HG02938 (cell line): Measurements from ENCODE around the gene ALKBH4.
"Not testable (repeated sequence)": the region's sequence is repeated elsewhere in the genome, so short reads cannot be mapped to it uniquely, and the experiment has no call there.

Experiments
- ATAC-seq: cut with Tn5 transposase; IDR thresholded peaks from one replicate; pipeline ENCODE4 v1.9.1; 2021; ENCODE audit warnings: mild to moderate bottlenecking, moderate library complexity; ENCODE audit not compliant: unreplicated experiment

Gene ALKBH4

GRCh38 chr7:102429141-102429899 lies 35.3 kb downstream of the ALKBH4 start:
- ATAC-seq = no peak

GRCh38 chr7:102427019-102427405 lies 37.7 kb downstream of the ALKBH4 start:
- no peak for ATAC-seq

GRCh38 chr7:102426268-102427018 lies 38.2 kb downstream of the ALKBH4 start:
- peak; percentile 52 for ATAC-seq

- peak; percentile 59 for ATAC-seq
Observed at GRCh38 chr7:102425639-102426267, 38.9 kb downstream of the ALKBH4 start.

- ATAC-seq = no peak
Observed at GRCh38 chr7:102424787-102425218, 39.9 kb downstream of the ALKBH4 start.

- ATAC-seq = no peak
Observed at GRCh38 chr7:102424129-102424551, 40.5 kb downstream of the ALKBH4 start.

- no peak for ATAC-seq
Observed at GRCh38 chr7:102421706-102422240, 42.9 kb downstream of the ALKBH4 start.

GRCh38 chr7:102418592-102418991 lies 46.1 kb downstream of the ALKBH4 start:
- ATAC-seq = no peak

GRCh38 chr7:102417105-102417504 lies 47.6 kb downstream of the ALKBH4 start:
- ATAC-seq = no peak

- ATAC-seq = no peak
Observed at GRCh38 chr7:102416406-102416805, 48.3 kb downstream of the ALKBH4 start.

- no peak for ATAC-seq
Observed at GRCh38 chr7:102415685-102416225, 48.9 kb downstream of the ALKBH4 start.

GRCh38 chr7:102413611-102414010 lies 51.1 kb downstream of the ALKBH4 start:
- ATAC-seq = no peak

GRCh38 chr7:102413091-102413490 lies 51.6 kb downstream of the ALKBH4 start:
- ATAC-seq = no peak

- no peak for ATAC-seq
Observed at GRCh38 chr7:102412548-102412947, 52.1 kb downstream of the ALKBH4 start.

GRCh38 chr7:102410918-102411317 lies 53.7 kb downstream of the ALKBH4 start:
- no peak for ATAC-seq

- no peak for ATAC-seq
Observed at GRCh38 chr7:102410123-102410522, 54.5 kb downstream of the ALKBH4 start.

- ATAC-seq = no peak
Observed at GRCh38 chr7:102409340-102409739, 55.3 kb downstream of the ALKBH4 start.

- not testable (repeated sequence) for ATAC-seq
Observed at GRCh38 chr7:102408530-102408929, 56.1 kb downstream of the ALKBH4 start.

- no peak for ATAC-seq
Observed at GRCh38 chr7:102407910-102408309, 56.8 kb downstream of the ALKBH4 start.
